Femur (tissue), 1 donor: ENCODE results near the gene CALB2.
"Not testable (repeated sequence)": the region's sequence is repeated elsewhere in the genome, so short reads cannot be mapped to it uniquely, and the experiment has no call there.

Source experiments
- DNase-seq: peaks from one replicate; pipeline ENCODE4 v3.0.0-alpha.2; 2017

Gene CALB2

GRCh38 chr16:71353736-71354135 lies 4.8 kb upstream of the CALB2 start:
- DNase-seq, result no peak

DNA sequence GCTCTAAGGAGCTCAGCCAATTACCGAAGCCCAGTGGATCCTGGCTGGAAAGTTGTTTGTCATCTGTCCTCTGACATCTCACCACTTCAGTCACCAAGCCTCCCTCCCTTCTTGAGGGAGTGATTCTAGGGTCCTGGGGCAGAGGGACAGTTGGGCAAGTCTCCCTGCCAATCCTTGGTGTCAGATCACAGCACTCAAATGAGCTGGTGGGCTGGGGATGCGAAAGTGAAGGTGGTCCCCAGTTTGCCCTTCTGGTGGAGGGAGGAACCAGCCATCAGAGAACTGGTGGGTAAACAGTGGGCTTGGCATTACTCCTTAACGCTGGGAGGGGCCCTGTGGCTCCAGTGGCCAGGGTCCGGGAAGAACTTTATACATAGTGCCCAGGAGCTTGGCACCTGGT lies 4.4 kb upstream of the CALB2 start:
- no peak for DNase-seq

- DNase-seq, result no peak
These were observed 2.3 kb upstream of the CALB2 start for GRCh38 chr16:71356051-71356740.

DNA sequence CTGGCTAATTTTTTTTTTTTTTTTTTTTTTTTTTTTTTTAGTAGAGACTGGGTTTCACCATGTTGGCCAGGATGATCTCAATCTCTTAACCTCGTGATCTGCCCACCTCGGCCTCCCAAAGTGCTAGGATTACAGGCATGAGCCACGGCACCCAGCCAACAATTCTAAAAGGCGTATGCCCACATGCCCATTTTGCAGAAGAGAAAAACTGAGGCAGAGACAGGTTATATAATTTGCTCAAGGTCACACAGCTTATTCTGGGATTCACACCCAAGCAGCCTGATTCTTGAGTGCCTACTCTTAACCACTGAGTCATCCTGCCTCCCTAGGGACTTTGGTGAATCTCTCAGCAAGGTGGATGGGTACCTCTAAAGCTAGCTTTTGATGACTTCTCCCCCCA lies 1.6 kb upstream of the CALB2 start:
- DNase-seq, result not testable (repeated sequence)

DNA sequence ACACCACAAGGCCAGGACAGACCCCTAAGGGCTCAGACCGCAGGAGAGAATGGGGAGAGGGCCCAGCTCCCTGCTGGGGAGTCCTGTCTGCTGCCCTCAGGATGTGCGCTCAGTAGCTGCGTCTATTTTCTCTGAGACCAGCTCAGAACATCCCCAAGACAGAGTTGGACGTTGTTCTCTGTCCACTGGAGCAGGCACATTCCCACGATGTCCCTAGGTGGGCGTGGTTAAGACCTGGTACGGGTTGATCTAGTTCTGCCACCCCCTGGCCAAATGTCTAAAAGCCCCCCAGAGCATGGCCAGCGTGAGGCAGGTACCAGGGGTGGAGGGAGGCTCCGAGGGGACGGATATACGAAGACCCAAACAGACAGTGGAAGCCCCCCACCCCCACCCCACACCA lies 842 bp upstream of the CALB2 start:
- DNase-seq, result no peak

DNA sequence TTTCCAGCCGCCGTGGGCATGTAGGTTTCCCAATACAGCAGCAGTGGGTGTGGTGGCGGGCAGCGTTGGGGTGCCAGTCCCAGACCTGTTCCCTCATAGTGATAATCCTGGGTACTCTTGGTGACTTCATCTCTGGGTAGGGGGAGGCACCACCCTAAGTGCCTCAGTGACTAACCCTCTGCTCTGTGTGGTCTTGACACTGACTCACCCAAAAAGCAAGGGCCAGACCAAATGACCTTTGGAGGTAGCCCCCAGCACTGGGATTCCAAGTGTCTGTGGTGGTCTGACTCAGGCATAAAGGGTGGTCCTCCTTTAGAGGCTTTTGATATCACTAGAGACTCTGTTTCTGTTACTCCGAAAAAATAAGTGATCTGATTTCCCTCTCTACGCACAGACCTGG lies 908 bp downstream of the CALB2 start:
- DNase-seq, result no peak

DNA sequence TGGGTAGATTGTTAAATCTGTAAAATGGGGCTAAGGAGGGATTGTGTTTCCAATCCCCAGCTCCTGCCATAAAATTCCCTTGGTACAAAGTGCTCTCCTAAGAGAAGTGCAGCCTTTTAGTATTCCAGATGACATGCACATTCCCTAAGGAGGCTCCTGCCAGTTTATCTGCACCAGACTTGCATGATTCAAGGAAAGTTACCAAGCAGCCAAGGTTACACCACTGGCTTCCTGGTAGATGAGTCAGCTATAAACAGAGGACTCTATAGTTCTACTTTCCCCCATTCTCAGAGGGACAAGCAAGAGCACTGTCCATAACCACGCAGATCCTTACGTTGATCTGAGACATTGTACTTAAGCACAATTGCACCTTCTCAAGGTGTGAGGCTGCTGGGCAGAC lies 1.9 kb downstream of the CALB2 start:
- DNase-seq, result no peak

GRCh38 chr16:71364133-71364681 lies 5.7 kb downstream of the CALB2 start:
- DNase-seq, result no peak

GRCh38 chr16:71365021-71365420 lies 6.5 kb downstream of the CALB2 start:
- DNase-seq, result no peak

- no peak for DNase-seq
These were observed 8.9 kb downstream of the CALB2 start for GRCh38 chr16:71367241-71367976.

GRCh38 chr16:71368958-71369357 lies 10.4 kb downstream of the CALB2 start:
- DNase-seq, result no peak

- no peak for DNase-seq
These were observed 11.0 kb downstream of the CALB2 start for GRCh38 chr16:71369494-71369893.

DNA sequence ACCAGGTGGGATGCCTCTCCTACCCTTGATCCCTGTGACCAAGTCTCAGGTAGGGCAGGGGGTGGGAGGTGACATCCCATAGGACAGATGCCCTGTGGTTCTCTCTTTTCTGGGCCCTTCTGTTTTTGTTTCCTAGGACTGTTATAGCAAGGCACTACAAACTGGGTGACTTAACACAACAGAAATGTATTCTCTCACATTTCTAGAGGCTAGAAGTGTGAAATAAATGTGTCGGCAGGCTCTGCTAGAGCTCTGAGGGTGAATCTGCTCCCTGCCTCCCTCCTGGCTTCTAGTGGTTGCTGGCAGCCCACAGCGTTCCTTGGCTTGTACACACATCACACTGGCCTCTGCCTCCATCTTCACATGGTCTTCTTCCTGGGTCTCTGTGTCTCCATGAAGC lies 12.7 kb downstream of the CALB2 start:
- DNase-seq, result no peak

DNA sequence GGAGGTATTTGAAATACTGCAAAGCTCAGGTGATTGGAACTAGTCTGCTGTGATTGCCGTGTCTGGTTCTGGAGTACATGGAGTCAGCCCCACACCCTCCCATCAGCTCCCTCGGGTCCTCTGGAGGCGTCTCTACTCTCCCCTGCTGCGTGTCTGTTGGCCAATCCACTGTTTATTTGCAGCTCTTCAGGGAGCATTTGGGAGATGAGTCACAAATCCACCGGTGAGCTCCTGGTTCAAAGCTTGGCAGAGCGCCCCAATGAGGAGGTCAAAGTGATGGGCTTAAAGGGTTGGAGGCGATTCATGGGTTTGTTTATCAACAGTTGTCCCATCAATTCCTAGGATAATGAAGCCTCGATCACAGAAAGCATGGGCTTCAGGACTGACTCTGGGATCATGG lies 14.6 kb downstream of the CALB2 start:
- no peak for DNase-seq

DNA sequence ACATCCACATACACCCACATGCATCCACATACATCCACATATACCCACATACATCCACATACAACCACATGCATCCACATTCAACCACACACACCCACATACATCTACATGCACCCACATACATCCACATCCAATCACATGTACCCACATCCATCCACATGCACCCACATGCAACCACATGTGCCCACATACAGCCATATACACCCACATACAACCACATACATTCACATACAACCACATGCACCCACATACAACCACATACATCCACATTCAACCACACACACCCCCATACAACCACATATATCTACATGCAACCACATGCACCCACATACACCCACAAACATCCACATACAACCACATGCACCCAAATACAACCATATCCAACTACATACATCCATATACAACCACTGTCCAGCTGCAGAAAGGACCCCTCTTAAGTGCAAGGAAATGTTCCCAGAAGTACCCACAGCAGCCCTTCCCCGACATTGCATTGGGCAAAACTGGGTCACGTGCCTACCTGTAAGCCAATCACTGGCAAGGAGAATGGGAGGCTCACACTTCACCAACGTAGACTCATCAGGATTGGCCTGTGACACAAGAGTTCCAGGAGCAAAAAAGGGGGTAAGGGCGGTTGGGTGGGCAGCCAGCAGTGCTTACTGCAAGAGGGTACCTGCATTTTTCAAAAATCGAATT lies 18.1 kb downstream of the CALB2 start:
- DNase-seq, result no peak

GRCh38 chr16:71379711-71380110 lies 21.2 kb downstream of the CALB2 start:
- DNase-seq, result no peak

DNA sequence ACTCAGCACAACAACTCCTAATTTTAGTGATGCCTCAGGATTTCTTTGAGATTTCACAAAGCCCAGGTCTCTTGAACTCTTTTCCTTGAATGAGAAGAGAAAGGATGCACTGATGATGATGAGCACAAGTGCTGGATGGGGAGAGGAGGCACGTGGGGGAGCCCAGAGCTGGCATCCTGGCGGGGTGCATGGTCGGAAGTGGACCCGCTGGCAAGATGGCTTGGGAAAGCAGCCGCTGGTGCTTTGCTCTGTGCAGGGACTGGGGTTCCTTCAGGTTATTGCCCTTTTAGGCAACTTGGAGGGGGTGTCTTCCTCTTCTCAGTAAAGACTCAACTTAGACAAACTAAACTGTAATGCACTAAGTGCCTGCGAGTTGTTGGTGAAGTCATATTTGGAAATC lies 22.3 kb downstream of the CALB2 start:
- DNase-seq, result no peak

DNA sequence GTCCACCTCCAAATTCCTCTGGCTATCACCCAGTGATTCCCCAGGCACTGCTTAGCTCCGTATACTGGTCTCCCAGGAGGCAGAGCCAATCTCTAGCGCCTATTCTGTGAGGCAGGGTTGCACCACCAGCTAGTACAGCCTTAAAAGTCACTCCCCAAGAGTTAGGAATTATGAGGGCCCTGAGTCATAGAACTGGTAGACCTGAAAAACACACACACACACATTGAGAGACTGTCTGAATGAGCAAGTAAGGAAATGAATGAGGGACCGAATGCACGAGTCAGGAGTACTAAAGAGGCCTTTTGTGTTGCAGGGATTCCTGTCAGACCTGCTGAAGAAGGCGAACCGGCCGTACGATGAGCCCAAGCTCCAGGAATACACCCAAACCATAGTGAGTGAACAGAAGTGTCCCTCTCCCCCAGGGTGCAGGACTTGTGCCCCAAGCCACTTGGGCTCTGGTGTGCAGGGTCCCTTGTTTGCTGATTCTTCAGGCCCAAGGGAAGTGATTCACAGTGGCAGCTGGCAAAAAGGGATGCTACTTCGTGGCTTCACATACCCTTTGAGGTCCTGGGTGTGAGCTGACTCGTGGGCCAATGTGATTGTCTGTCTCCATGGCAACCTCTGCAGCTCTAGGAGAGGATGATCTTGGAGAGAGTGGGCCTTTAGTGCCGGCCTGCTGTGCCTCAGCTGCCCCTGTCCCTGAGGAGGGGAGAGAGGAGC lies 24.7 kb downstream of the CALB2 start:
- DNase-seq, result no peak

- no peak for DNase-seq
These were observed 25.7 kb downstream of the CALB2 start for GRCh38 chr16:71384073-71384724.

GRCh38 chr16:71387045-71387871 lies 28.7 kb downstream of the CALB2 start:
- DNase-seq, result no peak

GRCh38 chr16:71389330-71389729 lies 30.8 kb downstream of the CALB2 start:
- no peak for DNase-seq

GRCh38 chr16:71396594-71396993 lies 38.1 kb downstream of the CALB2 start:
- DNase-seq, result no peak
